ENCODE results near the gene RAMP1.

DNA sequence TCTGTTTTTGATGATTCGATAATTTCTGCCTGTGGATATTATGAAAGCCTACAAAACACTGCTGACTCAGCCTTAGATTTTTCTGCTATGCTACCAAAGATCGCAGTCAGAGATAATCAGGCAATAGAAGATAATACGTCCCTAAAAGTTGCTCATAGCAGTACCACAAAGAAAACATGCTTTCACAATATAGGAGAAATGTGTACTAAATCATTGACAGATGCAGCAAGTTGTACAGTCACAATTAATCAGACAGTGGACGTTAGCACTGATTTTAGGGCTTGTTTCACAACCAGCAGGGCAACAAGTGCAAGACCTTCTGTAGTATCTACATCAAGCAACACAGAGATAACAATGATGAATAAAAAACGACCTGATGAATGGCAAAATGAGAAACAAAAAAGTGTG lies 41.4 kb upstream of the RAMP1 start:
- no peak for TF ChIP-seq MXD1 (CRISPR knock-in tag; IDR thresholded peaks at IDR 0.05; ENCODE audit: borderline replicate concordance, poor library complexity, severe bottlenecking)
- TF ChIP-seq CHD7 (IDR thresholded peaks at IDR 0.05; ENCODE audit: low read depth, low read length): no peak
- TF ChIP-seq ZNF431 (CRISPR knock-in tag; IDR thresholded peaks at IDR 0.05): no peak
- no peak for TF ChIP-seq SIN3A (IDR thresholded peaks at IDR 0.05; ENCODE audit: borderline replicate concordance in 2 of 2, control insufficient read depth in 1 of 2, low read depth in 2 of 2, low read length in 2 of 2)
- TF ChIP-seq NFE2L1 (tag; IDR thresholded peaks at IDR 0.05; ENCODE audit: borderline replicate concordance, low read depth): no peak
- TF ChIP-seq ZSCAN29 (IDR thresholded peaks at IDR 0.05): no peak
- TF ChIP-seq POLR2A (conservative IDR thresholded peaks at IDR 0.05): no peak
- no peak for TF ChIP-seq TAF15 (IDR thresholded peaks at IDR 0.05; ENCODE audit: low read depth, low read length)
- no peak for TF ChIP-seq SREBF1 (IDR thresholded peaks at IDR 0.05; ENCODE audit: borderline replicate concordance, low read depth, low read length)
- TF ChIP-seq CTCF (IDR thresholded peaks at IDR 0.05 in 2 of 3, conservative IDR thresholded peaks at IDR 0.05 in 1 of 3; ENCODE audit: insufficient read depth in 2 of 3, low read depth in 1 of 3, low read length in 3 of 3): no peak
- no peak for TF ChIP-seq LEF1 (IDR thresholded peaks at IDR 0.05)
- no peak for TF ChIP-seq CEBPB (tag; IDR thresholded peaks at IDR 0.05)
- no peak for TF ChIP-seq KLF10 (CRISPR knock-in tag; IDR thresholded peaks at IDR 0.05)
- no peak for TF ChIP-seq RCOR1 (IDR thresholded peaks at IDR 0.05; ENCODE audit: borderline replicate concordance in 1 of 2, low read depth in 2 of 2, low read length in 2 of 2)
